Testis (tissue), 2 donors: ENCODE data around the gene MSI2.

Experiments used
- CTCF ChIP-seq, 3 experiments: fragments of 450-650 bp in 2 of 3; fragments of 200-600 bp in 1 of 3; sonication (generic) in 1 of 3; IDR thresholded peaks; one replicate each; pipeline ENCODE4 v1.5.1; 2016 to 2019; ENCODE audit warnings: antibody characterized with exemption in 3 of 3, mild to moderate bottlenecking in 2 of 3, moderate library complexity in 1 of 3
- POLR2A ChIP-seq: fragments of 450-650 bp; IDR thresholded peaks from one replicate; pipeline ENCODE4 v1.6.1; 2017; ENCODE audit warnings: antibody characterized with exemption, mild to moderate bottlenecking, moderate library complexity

- TF ChIP-seq CTCF (IDR thresholded peaks at IDR 0.05), result no peak
- TF ChIP-seq POLR2A, result no peak
These were observed 240.1 kb downstream of the MSI2 start for GRCh38 chr17:57496382-57496781.
